HCT116 (cell line): Measurements from ENCODE around the gene ARHGAP21. TPM values are rescaled to one million over a fixed set of nuclear protein-coding genes. Genes with fewer than 3 reads are reported as not detected.

Source experiments
- ATAC-seq: fragments of 200-7000 bp; cut with Tn5 transposase; 2 replicates; pipeline ENCODE4 v1.9.1; 2020; ENCODE audit warnings: mild to moderate bottlenecking, moderate library complexity
- Bru-seq: library from RNA; stranded (reverse); fragments of 400-500 nt; gene quantifications from one replicate; lab custom pipeline; 2021; lab: Mats Ljungman, UMichigan
- BruChase-seq, 2 experiments: library from RNA; stranded (reverse); fragments of 400-500 nt; gene quantifications; one replicate each; lab custom pipeline; 2021; lab: Mats Ljungman, UMichigan
- BruUV-seq: library from RNA; stranded (reverse); fragments of 400-500 nt; replicated peaks from 2 replicates; lab custom pipeline; 2021; lab: Mats Ljungman, UMichigan
- CTCF ChIA-PET: fragments of 300-600 bp; sonication (Branson Sonifier 250); formaldehyde crosslinking; loops from one replicate; lab custom pipeline; 2021; ENCODE audit warnings: antibody characterized with exemption; lab: Charles Lee
- POLR2A ChIA-PET: fragments of 300-600, 350-600 bp; sonication (Branson Sonifier 250); formaldehyde crosslinking; loops from one replicate; lab custom pipeline; 2021; ENCODE audit warnings: antibody characterized with exemption; lab: Charles Lee
- RAD21 ChIA-PET, 2 experiments: fragments of 300-600 bp; sonication (Branson Sonifier 250); formaldehyde crosslinking; loops; one replicate each; lab custom pipeline; 2023; ENCODE audit warnings: low total read pairs in 2 of 2; ENCODE audit not compliant: uncharacterized antibody in 2 of 2, unreplicated experiment in 2 of 2, low non-redundant PET in 1 of 2; lab: Charles Lee
- DNase-seq: peaks from one replicate; pipeline ENCODE4 v3.0.0-alpha.2; 2010; ENCODE audit warnings: low read depth, low spot score
- H2AFZ ChIP-seq: fragments of 200-600 bp; shearing (Covaris generic), sonication (generic); 2 replicates; pipeline ENCODE4 v1.6.1; 2017; ENCODE audit warnings: low read depth, mixed run types, mixed read lengths, antibody characterized with exemption, low read length; ENCODE audit not compliant: poor library complexity, severe bottlenecking
- H3K27ac ChIP-seq: 2 replicates; pipeline ENCODE4 v1.5.1; 2012; ENCODE audit warnings: low read depth, low read length
- H3K27me3 ChIP-seq: fragments of 200-600 bp; sonication (generic); 2 replicates; pipeline ENCODE4 v1.6.1; 2016; ENCODE audit warnings: mixed run types, low read length, mixed read lengths; ENCODE audit not compliant: insufficient read depth
- H3K36me3 ChIP-seq, 2 experiments: fragments of 200-500 bp in 1 of 2; fragments of 200-600 bp in 1 of 2; sonication (Bioruptor generic) in 1 of 2; sonication (generic) in 1 of 2; 2 replicates each; pipeline versions ENCODE4 v1.5.1 to v1.6.1; 2014 to 2016; ENCODE audit warnings: low read length in 2 of 2, inconsistent platforms in 1 of 2, mixed read lengths in 1 of 2, mixed run types in 1 of 2; ENCODE audit not compliant: insufficient read depth in 2 of 2, control insufficient read depth in 1 of 2
- H3K4me1 ChIP-seq, 2 experiments: fragments of 200-600 bp in 1 of 2; sonication (generic) in 1 of 2; 2 replicates each; pipeline versions ENCODE4 v1.5.1 to v1.6.1; 2012 to 2017; ENCODE audit warnings: low read length in 2 of 2, inconsistent platforms in 1 of 2, mild to moderate bottlenecking in 1 of 2, mixed read lengths in 1 of 2, mixed run types in 1 of 2, moderate library complexity in 1 of 2; ENCODE audit not compliant: insufficient read depth in 2 of 2, control insufficient read depth in 1 of 2
- H3K4me2 ChIP-seq: fragments of 200-600 bp; sonication (generic); 2 replicates; pipeline ENCODE4 v1.6.1; 2017; ENCODE audit warnings: mixed run types, low read length, mixed read lengths
- H3K4me3 ChIP-seq, 2 experiments: fragments of 200-600 bp in 1 of 2; sonication (generic) in 1 of 2; replicated peaks in 1 of 2; 2 replicates each; pipeline ENCODE4 v1.5.1; 2011 to 2016; ENCODE audit warnings: low read length in 2 of 2, control low read depth in 1 of 2, low read depth in 1 of 2, mild to moderate bottlenecking in 1 of 2, mixed read lengths in 1 of 2, mixed run types in 1 of 2
- H3K79me2 ChIP-seq: fragments of 200-600 bp; sonication (generic); 2 replicates; pipeline ENCODE4 v1.6.1; 2017; ENCODE audit warnings: mild to moderate bottlenecking, mixed run types, low read length, moderate library complexity, mixed read lengths; ENCODE audit not compliant: insufficient read depth
- H3K9ac ChIP-seq: fragments of 200-600 bp; sonication (generic); 2 replicates; pipeline ENCODE4 v1.6.1; 2016; ENCODE audit warnings: low read length, mixed read lengths
- H3K9me2 ChIP-seq: fragments of 200-600 bp; sonication (generic), shearing (Covaris generic); 2 replicates; pipeline ENCODE4 v1.6.1; 2017; ENCODE audit warnings: mixed run types, mild to moderate bottlenecking, moderate library complexity; ENCODE audit not compliant: insufficient read depth
- H3K9me3 ChIP-seq, 2 experiments: fragments of 200-500 bp in 1 of 2; fragments of 200-600 bp in 1 of 2; sonication (Bioruptor generic) in 1 of 2; sonication (generic) in 1 of 2; 2 replicates each; pipeline ENCODE4 v1.6.1; 2014 to 2017; ENCODE audit warnings: low read length in 2 of 2, mixed read lengths in 2 of 2, inconsistent platforms in 1 of 2, low read depth in 1 of 2, mild to moderate bottlenecking in 1 of 2, mixed run types in 1 of 2, moderate library complexity in 1 of 2; ENCODE audit not compliant: control insufficient read depth in 1 of 2, insufficient read depth in 1 of 2
- H4K20me1 ChIP-seq: fragments of 200-600 bp; sonication (generic), shearing (Covaris generic); 2 replicates; pipeline ENCODE4 v1.6.1; 2017; ENCODE audit warnings: mixed run types, mild to moderate bottlenecking, moderate library complexity; ENCODE audit not compliant: insufficient read depth
- EGR1 ChIP-seq: IDR thresholded peaks from 2 replicates; pipeline ENCODE4 v1.6.1; 2012; ENCODE audit warnings: low read depth
- SIN3A ChIP-seq: IDR thresholded peaks from 2 replicates; pipeline ENCODE4 v1.6.1; 2012; ENCODE audit warnings: low read depth
- TCF7L2 ChIP-seq: IDR thresholded peaks from 2 replicates; pipeline ENCODE4 v1.7.0; 2011; ENCODE audit warnings: borderline replicate concordance, inconsistent platforms; ENCODE audit not compliant: insufficient read depth, insufficient read length; ENCODE audit errors: extremely low read depth
- ZNF274 ChIP-seq: fragments of 200-500 bp; sonication (Bioruptor generic); IDR thresholded peaks from 2 replicates; pipeline ENCODE4 v1.6.1; 2014; ENCODE audit warnings: mild to moderate bottlenecking, low read depth, low read length, inconsistent platforms
- intact Hi-C: fragments of 100-400 bp; cut with micrococcal nuclease; formaldehyde crosslinking; loops from 2 replicates; pipeline ENCODE4 v1.10.0; 2022
- long read RNA-seq: library from polyadenylated mRNA; unstranded; transcript quantifications from one replicate; pipeline ENCODE4 v2.0.0, GENCODE V29; 2021; ENCODE audit not compliant: unreplicated experiment
- polyA plus RNA-seq: library from polyadenylated mRNA; unstranded; fragments of >200 nt; gene quantifications from 2 replicates; pipeline ENCODE4 v1.2.1, GENCODE V29; 2012; ENCODE audit warnings: missing spikeins
- total RNA-seq: library from RNA; stranded (reverse); gene quantifications from one replicate; pipeline ENCODE4 v1.2.1, GENCODE V29; 2021; ENCODE audit not compliant: unreplicated experiment
- TF ChIP-seq, protein P1 (sequence below), 3 experiments: fragments of 200-600 bp in 1 of 3; sonication (generic) in 1 of 3; IDR thresholded peaks in 2 of 3; conservative IDR thresholded peaks in 1 of 3; 2 replicates each; pipeline ENCODE4 v1.5.1; 2012 to 2017; ENCODE audit warnings: low read depth in 2 of 3, low read length in 2 of 3, antibody characterized with exemption in 1 of 3, borderline replicate concordance in 1 of 3, control low read depth in 1 of 3, mild to moderate bottlenecking in 1 of 3, mixed read lengths in 1 of 3, mixed run types in 1 of 3, moderate library complexity in 1 of 3; ENCODE audit not compliant: insufficient read depth in 1 of 3
- TF ChIP-seq, protein P2 (sequence below): IDR thresholded peaks from 2 replicates; pipeline ENCODE4 v1.6.1; 2012

Gene ARHGAP21
- 47.7 TPM for total RNA-seq
- 18.8 and 19.1 TPM in 2 replicates for polyA plus RNA-seq
- percentile 80 among the genes with signal in this experiment for Bru-seq, nascent RNA
- BruChase-seq, experiment 1, labeled RNA remaining after a 6-hour chase = percentile 77 among the genes with signal in this experiment
- percentile 70 among the genes with signal in this experiment for BruChase-seq, experiment 2, labeled RNA remaining after a 2-hour chase
- long read RNA-seq, partial matches to known transcripts = 6 of 20 reads
- long read RNA-seq, other reads (novel, unspliced or antisense) = 11 of 20 reads

DNA sequence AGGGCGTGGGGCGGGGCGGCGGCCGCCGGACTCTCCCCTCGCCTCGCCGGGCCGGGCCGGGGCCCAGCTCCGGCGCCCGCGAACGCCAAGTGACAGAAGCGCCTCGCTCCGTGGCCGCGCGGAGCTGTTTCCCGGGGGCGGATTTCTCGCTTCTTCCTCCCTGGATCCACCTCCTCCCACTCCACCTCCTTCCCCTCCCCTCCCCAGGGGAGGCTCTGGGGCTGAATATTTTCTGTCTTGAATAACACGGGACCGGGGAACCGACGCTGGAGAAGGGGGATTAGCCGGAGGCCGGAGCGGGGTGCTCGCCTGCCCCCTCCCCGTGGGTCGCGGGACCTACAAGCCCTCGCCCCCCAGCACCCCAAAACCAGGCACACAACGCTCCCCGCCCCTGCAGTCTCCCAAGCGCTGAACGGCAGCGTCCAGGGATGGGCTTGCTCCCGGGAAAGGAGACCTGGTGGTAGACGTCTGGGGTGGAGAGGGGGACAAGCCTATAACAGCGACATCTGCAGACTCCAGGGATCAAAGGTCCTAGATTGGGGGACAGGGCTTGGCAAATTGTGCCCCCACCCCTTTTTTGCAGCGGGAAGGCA, at the start of gene ARHGAP21:
TSS of gene ARHGAP21 (minus strand) at position 100 of the 593 bp plus-strand sequence. CDS start 1,988 bp downstream, outside the sequence.
- intact Hi-C loops = loop anchor here (1.0 to 2.0 kb wide), 4 partner anchors 81 to 357 kb away; partner anchors contain the start of genes ENKUR and THNSL1
- ATAC-seq = peak; percentile 44
- TF ChIP-seq TCF7L2 (no peak), ZNF274 (no peak), SIN3A (peak; percentile 8; the same call in 1 of the 2 replicates), EGR1 (peak; percentile 60)
- TF ChIP-seq, protein P1, sequence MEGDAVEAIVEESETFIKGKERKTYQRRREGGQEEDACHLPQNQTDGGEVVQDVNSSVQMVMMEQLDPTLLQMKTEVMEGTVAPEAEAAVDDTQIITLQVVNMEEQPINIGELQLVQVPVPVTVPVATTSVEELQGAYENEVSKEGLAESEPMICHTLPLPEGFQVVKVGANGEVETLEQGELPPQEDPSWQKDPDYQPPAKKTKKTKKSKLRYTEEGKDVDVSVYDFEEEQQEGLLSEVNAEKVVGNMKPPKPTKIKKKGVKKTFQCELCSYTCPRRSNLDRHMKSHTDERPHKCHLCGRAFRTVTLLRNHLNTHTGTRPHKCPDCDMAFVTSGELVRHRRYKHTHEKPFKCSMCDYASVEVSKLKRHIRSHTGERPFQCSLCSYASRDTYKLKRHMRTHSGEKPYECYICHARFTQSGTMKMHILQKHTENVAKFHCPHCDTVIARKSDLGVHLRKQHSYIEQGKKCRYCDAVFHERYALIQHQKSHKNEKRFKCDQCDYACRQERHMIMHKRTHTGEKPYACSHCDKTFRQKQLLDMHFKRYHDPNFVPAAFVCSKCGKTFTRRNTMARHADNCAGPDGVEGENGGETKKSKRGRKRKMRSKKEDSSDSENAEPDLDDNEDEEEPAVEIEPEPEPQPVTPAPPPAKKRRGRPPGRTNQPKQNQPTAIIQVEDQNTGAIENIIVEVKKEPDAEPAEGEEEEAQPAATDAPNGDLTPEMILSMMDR (IDR thresholded peaks at IDR 0.05 in 2 of 3, conservative IDR thresholded peaks at IDR 0.05 in 1 of 3; ENCODE audit: borderline replicate concordance in 1 of 3, insufficient read depth in 1 of 3, low read depth in 2 of 3, low read length in 2 of 3) = 0 out of 6 replicates have a peak, but pooled peaks of 1 of the 3 experiments have one; percentile 9
- TF ChIP-seq, protein P2, sequence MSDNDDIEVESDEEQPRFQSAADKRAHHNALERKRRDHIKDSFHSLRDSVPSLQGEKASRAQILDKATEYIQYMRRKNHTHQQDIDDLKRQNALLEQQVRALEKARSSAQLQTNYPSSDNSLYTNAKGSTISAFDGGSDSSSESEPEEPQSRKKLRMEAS = no peak

More for the DNA sequence above, at the start of gene ARHGAP21:
- no peaks in the 10 kb centered on the region for H3K9me2 ChIP-seq
- BruUV-seq = no TSS peak
- CTCF ChIA-PET = interaction anchor here (1.4 to 1.5 kb wide), 2 partner anchors 81 to 106 kb away, joined by 3 to 4 read pairs; no protein-coding TSS in a partner anchor
- H3K79me2 ChIP-seq = peaks cover 36% of the 10 kb centered on the region
- RAD21 ChIA-PET = no interaction called here
- H3K36me3 ChIP-seq = no peaks in the 10 kb centered on the region; a peak in 1 of 4 replicates
- no peaks in the 10 kb centered on the region for H3K9me3 ChIP-seq
- POLR2A ChIA-PET = interaction anchor here (1.0 kb wide), 1 partner anchor 22 kb away, joined by 3 read pairs; no protein-coding TSS in a partner anchor
- H3K27ac ChIP-seq = peak within 1 kb of the TSS; percentile 90
- H3K4me2 ChIP-seq = peak within 1 kb of the TSS; percentile 97
- peak within 1 kb of the TSS; percentile 85 for H3K9ac ChIP-seq
- no peak for DNase-seq
- peaks cover 3 to 19% of the 10 kb centered on the region in 2 experiments for H3K4me1 ChIP-seq
- H3K27me3 ChIP-seq = no peaks in the 10 kb centered on the region
- peak within 1 kb of the TSS; percentile 76 to 77 for H3K4me3 ChIP-seq
- no peaks in the 10 kb centered on the region for H4K20me1 ChIP-seq
- no peak within 1 kb of the TSS for H2AFZ ChIP-seq
